Measurements from ENCODE around the gene BID. TPM values are rescaled to one million over a fixed set of nuclear protein-coding genes. Genes with fewer than 3 reads are reported as not detected.

The BID gene
- total RNA-seq, 1 experiment from 2014 or later = 66.7 TPM

DNA sequence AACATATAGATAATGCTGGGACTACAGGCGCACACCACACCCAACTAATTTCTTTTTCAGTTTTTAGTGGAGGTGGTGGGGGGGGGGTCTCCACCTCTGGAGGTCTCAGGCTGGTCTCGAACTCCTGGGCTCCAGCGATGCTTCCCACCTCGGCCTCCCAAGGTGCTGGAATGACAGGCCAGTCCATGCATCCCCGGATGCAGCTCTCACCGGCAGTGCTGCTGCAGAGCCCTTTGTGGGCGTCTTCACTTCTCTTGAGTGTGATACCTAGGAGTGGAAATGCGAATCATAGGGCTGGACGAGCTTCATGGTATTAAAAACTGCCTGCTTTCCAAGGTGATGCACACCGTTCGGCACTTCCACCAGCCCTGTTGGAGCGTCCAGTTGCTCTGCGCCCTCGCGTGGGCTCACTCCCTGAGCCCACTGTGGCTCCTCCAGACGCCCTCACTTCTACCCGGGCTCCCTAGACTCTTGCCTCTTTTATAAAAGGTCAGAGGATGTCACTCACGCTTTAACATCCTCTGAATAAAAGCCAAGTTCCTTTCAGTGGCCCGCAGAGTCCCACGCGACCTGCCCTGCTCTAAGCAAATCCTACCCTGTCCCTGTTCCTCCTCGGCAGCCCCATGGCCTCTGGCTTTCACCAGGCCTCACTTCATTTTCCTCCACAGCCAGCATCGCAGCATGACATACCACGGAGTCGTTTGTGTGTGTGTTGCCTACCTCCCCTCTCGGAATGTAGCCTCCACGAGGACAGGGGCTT, 837 bp upstream of the BID start:
- ChIA-PET CTCF (no interaction called here), POLR2A (no interaction called here)
- no peak for TF ChIP-seq POLR2AphosphoS5 (IDR thresholded peaks at IDR 0.05; ENCODE audit: low read depth, low read length)
- TF ChIP-seq, protein P1, sequence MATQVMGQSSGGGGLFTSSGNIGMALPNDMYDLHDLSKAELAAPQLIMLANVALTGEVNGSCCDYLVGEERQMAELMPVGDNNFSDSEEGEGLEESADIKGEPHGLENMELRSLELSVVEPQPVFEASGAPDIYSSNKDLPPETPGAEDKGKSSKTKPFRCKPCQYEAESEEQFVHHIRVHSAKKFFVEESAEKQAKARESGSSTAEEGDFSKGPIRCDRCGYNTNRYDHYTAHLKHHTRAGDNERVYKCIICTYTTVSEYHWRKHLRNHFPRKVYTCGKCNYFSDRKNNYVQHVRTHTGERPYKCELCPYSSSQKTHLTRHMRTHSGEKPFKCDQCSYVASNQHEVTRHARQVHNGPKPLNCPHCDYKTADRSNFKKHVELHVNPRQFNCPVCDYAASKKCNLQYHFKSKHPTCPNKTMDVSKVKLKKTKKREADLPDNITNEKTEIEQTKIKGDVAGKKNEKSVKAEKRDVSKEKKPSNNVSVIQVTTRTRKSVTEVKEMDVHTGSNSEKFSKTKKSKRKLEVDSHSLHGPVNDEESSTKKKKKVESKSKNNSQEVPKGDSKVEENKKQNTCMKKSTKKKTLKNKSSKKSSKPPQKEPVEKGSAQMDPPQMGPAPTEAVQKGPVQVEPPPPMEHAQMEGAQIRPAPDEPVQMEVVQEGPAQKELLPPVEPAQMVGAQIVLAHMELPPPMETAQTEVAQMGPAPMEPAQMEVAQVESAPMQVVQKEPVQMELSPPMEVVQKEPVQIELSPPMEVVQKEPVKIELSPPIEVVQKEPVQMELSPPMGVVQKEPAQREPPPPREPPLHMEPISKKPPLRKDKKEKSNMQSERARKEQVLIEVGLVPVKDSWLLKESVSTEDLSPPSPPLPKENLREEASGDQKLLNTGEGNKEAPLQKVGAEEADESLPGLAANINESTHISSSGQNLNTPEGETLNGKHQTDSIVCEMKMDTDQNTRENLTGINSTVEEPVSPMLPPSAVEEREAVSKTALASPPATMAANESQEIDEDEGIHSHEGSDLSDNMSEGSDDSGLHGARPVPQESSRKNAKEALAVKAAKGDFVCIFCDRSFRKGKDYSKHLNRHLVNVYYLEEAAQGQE (IDR thresholded peaks at IDR 0.05; ENCODE audit: insufficient read depth in 1 of 2, low read depth in 2 of 2, low read length in 1 of 2) = no peak
- TF ChIP-seq, protein P2, sequence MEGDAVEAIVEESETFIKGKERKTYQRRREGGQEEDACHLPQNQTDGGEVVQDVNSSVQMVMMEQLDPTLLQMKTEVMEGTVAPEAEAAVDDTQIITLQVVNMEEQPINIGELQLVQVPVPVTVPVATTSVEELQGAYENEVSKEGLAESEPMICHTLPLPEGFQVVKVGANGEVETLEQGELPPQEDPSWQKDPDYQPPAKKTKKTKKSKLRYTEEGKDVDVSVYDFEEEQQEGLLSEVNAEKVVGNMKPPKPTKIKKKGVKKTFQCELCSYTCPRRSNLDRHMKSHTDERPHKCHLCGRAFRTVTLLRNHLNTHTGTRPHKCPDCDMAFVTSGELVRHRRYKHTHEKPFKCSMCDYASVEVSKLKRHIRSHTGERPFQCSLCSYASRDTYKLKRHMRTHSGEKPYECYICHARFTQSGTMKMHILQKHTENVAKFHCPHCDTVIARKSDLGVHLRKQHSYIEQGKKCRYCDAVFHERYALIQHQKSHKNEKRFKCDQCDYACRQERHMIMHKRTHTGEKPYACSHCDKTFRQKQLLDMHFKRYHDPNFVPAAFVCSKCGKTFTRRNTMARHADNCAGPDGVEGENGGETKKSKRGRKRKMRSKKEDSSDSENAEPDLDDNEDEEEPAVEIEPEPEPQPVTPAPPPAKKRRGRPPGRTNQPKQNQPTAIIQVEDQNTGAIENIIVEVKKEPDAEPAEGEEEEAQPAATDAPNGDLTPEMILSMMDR (IDR thresholded peaks at IDR 0.05) = no peak
- TF ChIP-seq TCF7L2 (IDR thresholded peaks at IDR 0.05; ENCODE audit: low read depth, low read length) = no peak
- TF ChIP-seq SIN3A (IDR thresholded peaks at IDR 0.05; ENCODE audit: borderline replicate concordance, insufficient read depth, low read depth, low read length) = no peak
- BruUV-seq (replicated peaks) = no TSS peak
- Histone ChIP-seq H3K9me3 (ENCODE audit: control insufficient read depth, insufficient read depth, low read depth, low read length) (no peaks in the 10 kb centered on the region), H3K27ac (ENCODE audit: low read length) (peak overlapping the region; percentile 75), H3K36me3 (ENCODE audit: control insufficient read depth, insufficient read depth, low read length) (no peaks in the 10 kb centered on the region), H3K4me3 (ENCODE audit: low read depth in 2 of 2, low read length in 2 of 2) (peak overlapping the region; percentile 60 to 66), H3K4me1 (ENCODE audit: control insufficient read depth, insufficient read depth, low read length) (peaks cover 29% of the 10 kb centered on the region), H3K27me3 (ENCODE audit: control insufficient read depth, insufficient read depth, low read length) (no peaks in the 10 kb centered on the region)
- intact Hi-C loops (cut with micrococcal nuclease; ENCODE audit: unreplicated experiment) = no loop called here
- in situ Hi-C loops (cut with HindIII; ENCODE audit: low pct_unique_long_range_greater_than_20kb, low sequenced_read_pairs) = no loop called here
- ATAC-seq = no peak
- no peak for DNase-seq (ENCODE audit: low read depth, low spot score)

GRCh38 chr22:17773606-17774205, 563 bp downstream of the BID start:
- in situ Hi-C loops (cut with HindIII; ENCODE audit: low pct_unique_long_range_greater_than_20kb, low sequenced_read_pairs) = no loop called here
- DNase-seq (ENCODE audit: low read depth, low spot score) (no peak), ATAC-seq (peak; percentile 62)
- ChIA-PET CTCF (interaction anchor here (1.1 kb wide), 1 partner anchor 12 kb away, joined by 6 read pairs; no protein-coding TSS in a partner anchor), POLR2A (no interaction called here)
- intact Hi-C loops (cut with micrococcal nuclease; ENCODE audit: unreplicated experiment) = no loop called here
- Histone ChIP-seq H3K4me1 (ENCODE audit: control insufficient read depth, insufficient read depth, low read length) (peaks cover 31% of the 10 kb centered on the region), H3K27ac (ENCODE audit: low read length) (peak overlapping the region; percentile 56), H3K27me3 (ENCODE audit: control insufficient read depth, insufficient read depth, low read length) (no peaks in the 10 kb centered on the region), H3K4me3 (ENCODE audit: low read depth in 2 of 2, low read length in 2 of 2) (peak overlapping the region; percentile 60 to 66), H3K9me3 (ENCODE audit: control insufficient read depth, insufficient read depth, low read depth, low read length) (no peaks in the 10 kb centered on the region), H3K36me3 (ENCODE audit: control insufficient read depth, insufficient read depth, low read length) (no peaks in the 10 kb centered on the region)
- no TSS peak for BruUV-seq (replicated peaks)
- TF ChIP-seq, protein P1 (IDR thresholded peaks at IDR 0.05; ENCODE audit: insufficient read depth in 1 of 2, low read depth in 2 of 2, low read length in 1 of 2) = no peak
- TF ChIP-seq SIN3A (IDR thresholded peaks at IDR 0.05; ENCODE audit: borderline replicate concordance, insufficient read depth, low read depth, low read length) (no peak), POLR2AphosphoS5 (IDR thresholded peaks at IDR 0.05; ENCODE audit: low read depth, low read length) (no peak), TCF7L2 (IDR thresholded peaks at IDR 0.05; ENCODE audit: low read depth, low read length) (no peak)
- TF ChIP-seq, protein P2 (IDR thresholded peaks at IDR 0.05) = no peak
